NT2/D1 (cell line): ENCODE results near the gene ZNF79.

Experiments
- YY1 ChIP-seq: IDR thresholded peaks from 2 replicates; pipeline ENCODE4 v1.6.1; 2011; ENCODE audit not compliant: insufficient read length, insufficient read depth
- ZNF274 ChIP-seq: IDR thresholded peaks from 2 replicates; pipeline ENCODE4 v1.6.1; 2011; ENCODE audit warnings: mild to moderate bottlenecking, low read depth, low read length

DNA sequence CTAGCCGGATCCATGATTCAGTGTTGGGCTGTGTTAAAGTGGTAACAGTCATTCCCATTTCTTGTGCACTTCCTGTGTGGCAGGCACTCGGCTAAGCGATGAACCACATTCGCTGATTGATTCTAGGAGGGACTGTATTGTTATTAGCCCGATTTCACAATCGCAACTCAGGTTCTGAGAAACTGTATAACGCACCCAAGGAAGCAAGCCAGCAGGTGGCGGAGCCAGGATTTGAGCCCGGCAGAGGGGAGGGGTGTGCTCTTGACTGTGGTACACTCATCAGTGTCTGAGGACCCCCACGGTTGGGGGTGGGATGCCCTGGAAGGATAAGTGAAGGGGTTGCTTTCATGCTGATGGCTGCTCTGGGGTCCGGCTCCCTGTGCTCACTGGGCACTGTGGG, 61.8 kb downstream of the ZNF79 start:
- TF ChIP-seq YY1 (no peak), ZNF274 (no peak)
